ENCODE results near the gene INPP5J.
A peak's percentile ranks its signal among the peaks of the same experiment; 100 is the strongest.

INPP5J gene

GRCh38 chr22:31099841-31100761 is 22.7 kb upstream of the INPP5J start:
- Mint-ChIP-seq H3K36me3 (ENCODE audit: insufficient read depth) (peaks cover 2% of the 10 kb centered on the region), H3K9me3 (no peaks in the 10 kb centered on the region), H3K27ac (ENCODE audit: low read depth) (peak overlapping the region; percentile 83), H3K4me1 (no peaks in the 10 kb centered on the region), H3K27me3 (no peaks in the 10 kb centered on the region), H3K4me3 (no peak overlapping the region)
- DNase-seq (ENCODE audit: low spot score in 2 of 2), result no peak
- ATAC-seq (replicated peaks; ENCODE audit: extremely low read depth, poor library complexity, severe bottlenecking), result no peak

GRCh38 chr22:31100762-31101525 is 21.8 kb upstream of the INPP5J start:
- DNase-seq (ENCODE audit: low spot score in 2 of 2) (no peak), ATAC-seq (replicated peaks; ENCODE audit: extremely low read depth, poor library complexity, severe bottlenecking) (no peak)
- Mint-ChIP-seq H3K4me1 (peaks cover 2% of the 10 kb centered on the region), H3K27ac (ENCODE audit: low read depth) (no peak overlapping the region), H3K36me3 (ENCODE audit: insufficient read depth) (peaks cover 5% of the 10 kb centered on the region), H3K4me3 (no peak overlapping the region), H3K9me3 (no peaks in the 10 kb centered on the region), H3K27me3 (no peaks in the 10 kb centered on the region)

- H3K9me3 Mint-ChIP-seq, result no peaks in the 10 kb centered on the region
- ATAC-seq (replicated peaks; ENCODE audit: extremely low read depth, poor library complexity, severe bottlenecking) (no peak), DNase-seq (ENCODE audit: low spot score in 2 of 2) (no peak)
- H3K27ac Mint-ChIP-seq (ENCODE audit: low read depth), result no peak overlapping the region
- peaks cover 17% of the 10 kb centered on the region for H3K4me1 Mint-ChIP-seq
- H3K4me3 Mint-ChIP-seq, result no peak overlapping the region
- H3K27me3 Mint-ChIP-seq, result no peaks in the 10 kb centered on the region
- H3K36me3 Mint-ChIP-seq (ENCODE audit: insufficient read depth), result peaks cover 8% of the 10 kb centered on the region
These were observed 20.2 kb upstream of the INPP5J start for GRCh38 chr22:31102441-31103081.

GRCh38 chr22:31103111-31103510 is 19.7 kb upstream of the INPP5J start:
- peaks cover 23% of the 10 kb centered on the region for H3K4me1 Mint-ChIP-seq
- H3K27ac Mint-ChIP-seq (ENCODE audit: low read depth), result no peak overlapping the region
- H3K27me3 Mint-ChIP-seq, result no peaks in the 10 kb centered on the region
- no peak overlapping the region for H3K4me3 Mint-ChIP-seq
- ATAC-seq (replicated peaks; ENCODE audit: extremely low read depth, poor library complexity, severe bottlenecking) (no peak), DNase-seq (ENCODE audit: low spot score in 2 of 2) (no peak)
- H3K9me3 Mint-ChIP-seq, result no peaks in the 10 kb centered on the region
- H3K36me3 Mint-ChIP-seq (ENCODE audit: insufficient read depth), result peaks cover 9% of the 10 kb centered on the region

- Mint-ChIP-seq H3K4me3 (no peak overlapping the region), H3K9me3 (no peaks in the 10 kb centered on the region), H3K27me3 (no peaks in the 10 kb centered on the region), H3K27ac (ENCODE audit: low read depth) (no peak overlapping the region), H3K4me1 (peaks cover 24% of the 10 kb centered on the region), H3K36me3 (ENCODE audit: insufficient read depth) (peaks cover 9% of the 10 kb centered on the region)
- DNase-seq (ENCODE audit: low spot score in 2 of 2) (no peak), ATAC-seq (replicated peaks; ENCODE audit: extremely low read depth, poor library complexity, severe bottlenecking) (no peak)
These were observed 18.7 kb upstream of the INPP5J start for GRCh38 chr22:31103899-31104694.

GRCh38 chr22:31104869-31105268 is 17.9 kb upstream of the INPP5J start:
- ATAC-seq (replicated peaks; ENCODE audit: extremely low read depth, poor library complexity, severe bottlenecking), result no peak
- H3K36me3 Mint-ChIP-seq (ENCODE audit: insufficient read depth), result peaks cover 9% of the 10 kb centered on the region
- H3K9me3 Mint-ChIP-seq, result no peaks in the 10 kb centered on the region
- H3K4me3 Mint-ChIP-seq, result no peak overlapping the region
- H3K27ac Mint-ChIP-seq (ENCODE audit: low read depth), result no peak overlapping the region
- no peaks in the 10 kb centered on the region for H3K27me3 Mint-ChIP-seq
- no peak for DNase-seq (ENCODE audit: low spot score in 2 of 2)
- H3K4me1 Mint-ChIP-seq, result peaks cover 24% of the 10 kb centered on the region

- H3K36me3 Mint-ChIP-seq (ENCODE audit: insufficient read depth), result peaks cover 9% of the 10 kb centered on the region
- no peaks in the 10 kb centered on the region for H3K27me3 Mint-ChIP-seq
- H3K9me3 Mint-ChIP-seq, result no peaks in the 10 kb centered on the region
- peak overlapping the region; percentile 85 for H3K4me3 Mint-ChIP-seq
- ATAC-seq (replicated peaks; ENCODE audit: extremely low read depth, poor library complexity, severe bottlenecking), result no peak
- H3K4me1 Mint-ChIP-seq, result peaks cover 24% of the 10 kb centered on the region
- no peak for DNase-seq (ENCODE audit: low spot score in 2 of 2)
- no peak overlapping the region for H3K27ac Mint-ChIP-seq (ENCODE audit: low read depth)
These were observed 17.4 kb upstream of the INPP5J start for GRCh38 chr22:31105282-31105929.

GRCh38 chr22:31106001-31106571 is 16.7 kb upstream of the INPP5J start:
- ATAC-seq (replicated peaks; ENCODE audit: extremely low read depth, poor library complexity, severe bottlenecking) (no peak), DNase-seq (ENCODE audit: low spot score in 2 of 2) (no peak)
- peak overlapping the region; percentile 85 for H3K4me3 Mint-ChIP-seq
- H3K4me1 Mint-ChIP-seq, result peaks cover 24% of the 10 kb centered on the region
- H3K27ac Mint-ChIP-seq (ENCODE audit: low read depth), result peak overlapping the region; percentile 91
- H3K36me3 Mint-ChIP-seq (ENCODE audit: insufficient read depth), result peaks cover 9% of the 10 kb centered on the region
- H3K27me3 Mint-ChIP-seq, result no peaks in the 10 kb centered on the region
- no peaks in the 10 kb centered on the region for H3K9me3 Mint-ChIP-seq

GRCh38 chr22:31106731-31107177 is 16.0 kb upstream of the INPP5J start:
- H3K27me3 Mint-ChIP-seq, result no peaks in the 10 kb centered on the region
- H3K9me3 Mint-ChIP-seq, result no peaks in the 10 kb centered on the region
- H3K4me3 Mint-ChIP-seq, result peak overlapping the region; percentile 85
- peaks cover 24% of the 10 kb centered on the region for H3K4me1 Mint-ChIP-seq
- DNase-seq (ENCODE audit: low spot score in 2 of 2) (no peak), ATAC-seq (replicated peaks; ENCODE audit: extremely low read depth, poor library complexity, severe bottlenecking) (no peak)
- H3K36me3 Mint-ChIP-seq (ENCODE audit: insufficient read depth), result peaks cover 9% of the 10 kb centered on the region
- peak overlapping the region; percentile 91 for H3K27ac Mint-ChIP-seq (ENCODE audit: low read depth)

- Mint-ChIP-seq H3K4me3 (peak within 1 kb of the TSS; percentile 85), H3K4me1 (peaks cover 24% of the 10 kb centered on the region), H3K36me3 (ENCODE audit: insufficient read depth) (peaks cover 9% of the 10 kb centered on the region), H3K27me3 (no peaks in the 10 kb centered on the region), H3K27ac (ENCODE audit: low read depth) (peak within 1 kb of the TSS; percentile 91), H3K9me3 (no peaks in the 10 kb centered on the region)
- peak; percentile 90 for ATAC-seq (replicated peaks; ENCODE audit: extremely low read depth, poor library complexity, severe bottlenecking)
- DNase-seq (ENCODE audit: low spot score in 2 of 2), result peak; percentile 57 to 70
These were observed 15.4 kb upstream of the INPP5J start, which contains the start of gene SELENOM for GRCh38 chr22:31107178-31107893. Gene SELENOM, minus strand, starts transcription at chr22:31107568. Its CDS starts 63 bp downstream, at chr22:31107505.

- Mint-ChIP-seq H3K4me3 (peak overlapping the region; percentile 85), H3K9me3 (no peaks in the 10 kb centered on the region), H3K27me3 (no peaks in the 10 kb centered on the region), H3K36me3 (ENCODE audit: insufficient read depth) (peaks cover 9% of the 10 kb centered on the region), H3K27ac (ENCODE audit: low read depth) (peak overlapping the region; percentile 91), H3K4me1 (peaks cover 24% of the 10 kb centered on the region)
- ATAC-seq (replicated peaks; ENCODE audit: extremely low read depth, poor library complexity, severe bottlenecking) (peak; percentile 20), DNase-seq (ENCODE audit: low spot score in 2 of 2) (no peak)
These were observed 14.9 kb upstream of the INPP5J start for GRCh38 chr22:31107894-31108218.
